ENCODE results near the gene SLC1A2. TPM values are rescaled to one million over a fixed set of nuclear protein-coding genes. Genes with fewer than 3 reads are reported as not detected.

Gene SLC1A2
- total RNA-seq, 1 experiment from 2014 or later: 0.25 TPM

DNA sequence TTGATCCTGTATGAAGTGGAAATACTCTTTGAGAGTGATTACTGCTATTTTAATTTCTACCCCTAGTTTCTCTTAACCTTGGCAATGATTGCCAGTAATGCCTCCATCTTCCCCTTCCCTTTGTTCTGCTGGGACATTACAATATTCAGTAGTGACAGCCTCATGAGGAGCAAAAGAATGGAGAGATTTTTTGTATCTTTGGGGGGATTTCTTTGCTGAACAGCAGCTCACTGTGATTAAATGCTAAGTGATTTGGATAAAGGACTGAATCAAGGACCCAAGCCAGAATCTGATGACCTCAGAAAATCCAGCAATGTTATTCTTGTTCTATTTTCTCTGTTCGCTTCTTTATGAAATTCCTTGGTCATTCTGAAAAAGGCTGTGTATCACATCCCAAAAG is 7.0 kb upstream of the SLC1A2 start:
- Histone ChIP-seq H3K79me2 (ENCODE audit: insufficient read depth, low read length) (no peaks in the 10 kb centered on the region), H3K4me3 (replicated peaks in 1 of 2; ENCODE audit: low read depth in 1 of 2, low read length in 2 of 2) (no peak overlapping the region), H3K4me2 (ENCODE audit: low read length) (no peak overlapping the region), H3K9me2 (ENCODE audit: insufficient read depth) (no peaks in the 10 kb centered on the region), H3K9ac (ENCODE audit: low read length) (no peak overlapping the region), H3K36me3 (ENCODE audit: control insufficient read depth in 1 of 2, insufficient read depth in 2 of 2, low read length in 2 of 2) (no peaks in the 10 kb centered on the region), H3K9me3 (ENCODE audit: control insufficient read depth in 1 of 2, insufficient read depth in 1 of 2, low read depth in 1 of 2, low read length in 2 of 2) (no peaks in the 10 kb centered on the region), H4K20me1 (ENCODE audit: insufficient read depth) (no peaks in the 10 kb centered on the region), H2AFZ (ENCODE audit: low read depth, low read length, poor library complexity, severe bottlenecking) (no peak overlapping the region), H3K27me3 (ENCODE audit: insufficient read depth, low read length) (peaks cover 94% of the 10 kb centered on the region), H3K4me1 (ENCODE audit: control insufficient read depth in 1 of 2, insufficient read depth in 2 of 2, low read length in 2 of 2) (no peaks in the 10 kb centered on the region), H3K27ac (ENCODE audit: low read depth, low read length) (no peak overlapping the region)
- ChIA-PET RAD21 (ENCODE audit: low non-redundant PET in 1 of 2, low total read pairs in 2 of 2, uncharacterized antibody in 2 of 2, unreplicated experiment in 2 of 2) (no interaction called here), CTCF (interaction anchor here (1.0 to 1.5 kb wide), 2 partner anchors 14 kb away, joined by 3 to 6 read pairs; no protein-coding TSS in a partner anchor), POLR2A (no interaction called here)
- BruUV-seq (replicated peaks): no TSS peak
- DNase-seq (ENCODE audit: low read depth, low spot score) (no peak), ATAC-seq (no peak)
- intact Hi-C loops (cut with micrococcal nuclease): no loop called here
- TF ChIP-seq ZBTB33 (IDR thresholded peaks at IDR 0.05; ENCODE audit: extremely low read depth, insufficient replicate concordance, low read length): no peak
- TF ChIP-seq CTCF (IDR thresholded peaks at IDR 0.05 in 2 of 3, conservative IDR thresholded peaks at IDR 0.05 in 1 of 3; ENCODE audit: borderline replicate concordance in 1 of 3, insufficient read depth in 1 of 3, low read depth in 2 of 3, low read length in 2 of 3): no peak
- TF ChIP-seq SP1 (IDR thresholded peaks at IDR 0.05; ENCODE audit: low read depth): no peak
- TF ChIP-seq TCF7L2 (IDR thresholded peaks at IDR 0.05; ENCODE audit: borderline replicate concordance, extremely low read depth, insufficient read depth, insufficient read length): no peak
- TF ChIP-seq EZH2phosphoT487 (IDR thresholded peaks at IDR 0.05; ENCODE audit: borderline replicate concordance): no peak
- no peak for TF ChIP-seq ZNF274 (IDR thresholded peaks at IDR 0.05; ENCODE audit: low read depth, low read length)
- TF ChIP-seq POLR2A (IDR thresholded peaks at IDR 0.05; ENCODE audit: borderline replicate concordance, extremely low read depth, insufficient read depth, insufficient read length): no peak
- no peak for TF ChIP-seq JUND (IDR thresholded peaks at IDR 0.05)
- TF ChIP-seq ZFX (IDR thresholded peaks at IDR 0.05): no peak
- TF ChIP-seq POLR2AphosphoS5 (IDR thresholded peaks at IDR 0.05; ENCODE audit: low read depth, low read length): no peak
- TF ChIP-seq SIN3A (IDR thresholded peaks at IDR 0.05; ENCODE audit: low read depth): no peak
- no peak for TF ChIP-seq RAD21 (IDR thresholded peaks at IDR 0.05; ENCODE audit: low read depth)
- TF ChIP-seq, protein P1, sequence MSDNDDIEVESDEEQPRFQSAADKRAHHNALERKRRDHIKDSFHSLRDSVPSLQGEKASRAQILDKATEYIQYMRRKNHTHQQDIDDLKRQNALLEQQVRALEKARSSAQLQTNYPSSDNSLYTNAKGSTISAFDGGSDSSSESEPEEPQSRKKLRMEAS (IDR thresholded peaks at IDR 0.05): no peak
- TF ChIP-seq FOSL1 (IDR thresholded peaks at IDR 0.05; ENCODE audit: low read depth): no peak

Data from HCT116 (cell line).